Ecto neural progenitor cell (in vitro differentiated cells): Measurements from ENCODE around the gene BAHCC1.

Source experiments
- DNase-seq: peaks from one replicate; pipeline ENCODE4 v3.0.0-alpha.2; 2018; ENCODE audit warnings: low spot score

The BAHCC1 gene

DNA sequence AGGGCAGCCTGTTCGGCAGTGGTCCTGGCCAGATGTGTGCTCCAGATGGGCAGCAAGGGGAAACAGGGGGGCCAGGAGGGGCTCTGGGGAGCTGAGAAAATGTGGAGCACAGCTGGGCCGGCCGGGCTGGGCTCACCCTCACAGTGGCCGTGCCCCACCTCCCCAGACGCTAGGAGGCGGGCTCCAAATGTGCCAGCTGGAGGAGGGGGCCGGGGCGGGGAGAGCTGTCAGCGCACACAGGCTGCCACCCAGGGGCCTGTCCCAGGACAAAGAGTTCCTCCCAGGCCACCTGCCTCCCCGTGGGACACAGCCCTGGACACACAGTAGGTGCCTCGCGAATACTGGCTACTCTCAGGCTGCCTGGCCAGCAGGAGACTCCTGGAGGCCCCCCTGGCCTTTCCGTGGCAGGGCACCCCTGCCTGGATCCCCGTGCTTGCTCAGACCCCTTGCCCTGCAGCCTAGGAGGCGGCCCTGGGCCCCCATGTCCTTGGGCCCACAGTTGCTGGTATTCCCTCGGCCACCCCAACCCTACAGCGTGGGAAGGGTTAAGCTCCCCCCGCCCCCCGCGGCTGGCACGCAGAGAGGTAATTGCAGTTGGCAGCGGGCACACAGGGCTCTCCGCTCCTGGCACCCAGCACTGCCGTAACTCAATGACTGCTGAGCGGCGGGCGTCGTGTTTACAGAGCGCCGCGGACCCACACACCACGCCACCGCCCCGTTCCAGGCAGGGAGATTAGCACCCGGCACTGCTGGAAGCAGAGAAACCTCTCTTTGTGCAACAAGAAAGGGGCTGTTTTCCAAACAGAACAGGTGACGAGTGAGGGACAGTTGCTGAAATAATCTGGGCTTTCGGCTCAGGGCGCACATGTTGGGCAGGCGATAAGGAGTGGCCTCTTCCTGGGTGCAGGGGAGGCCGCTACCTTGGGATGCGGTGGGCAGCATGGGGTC, 32.2 kb downstream of the BAHCC1 start:
- no peak for DNase-seq

DNA sequence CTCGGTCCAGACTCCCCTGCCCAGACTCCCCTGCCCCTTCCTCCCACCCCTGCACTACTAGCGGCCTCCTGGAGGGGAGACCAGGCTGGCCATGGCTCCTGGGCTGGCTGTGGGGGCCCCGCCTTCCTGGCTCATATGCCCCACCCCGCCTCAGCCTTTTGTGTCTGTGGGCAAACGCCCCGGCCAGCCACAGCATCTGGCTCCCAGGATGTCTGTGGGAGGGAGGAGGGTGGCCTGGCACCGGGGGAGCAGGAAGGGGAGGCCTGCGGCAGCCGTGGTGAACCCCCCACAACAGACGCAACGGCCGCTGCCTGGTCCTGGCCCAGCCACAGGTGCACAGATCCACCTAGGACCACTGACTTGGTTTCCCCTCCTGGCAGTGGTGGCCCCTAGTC, 32.9 kb downstream of the BAHCC1 start:
- DNase-seq, result no peak

DNA sequence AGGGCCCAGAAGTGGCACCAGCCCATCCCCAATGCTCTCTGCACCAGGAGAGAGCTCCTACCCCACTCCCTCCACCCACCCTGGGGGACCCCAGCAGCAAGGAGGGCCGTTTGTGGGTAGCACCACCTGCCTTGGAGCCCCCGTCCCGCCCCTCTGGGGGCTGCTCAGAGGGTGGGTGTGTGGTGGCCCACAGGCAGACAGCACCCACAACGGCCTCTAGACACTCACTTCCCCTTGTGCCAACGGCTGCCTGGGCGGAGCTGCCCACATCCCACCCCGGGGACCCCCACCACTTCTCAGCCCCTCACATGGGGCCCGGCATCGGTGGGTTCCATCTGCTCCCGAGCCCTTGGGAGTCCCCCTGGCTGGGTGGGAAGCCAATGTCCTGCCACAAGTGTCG, 33.3 kb downstream of the BAHCC1 start:
- DNase-seq, result no peak

DNA sequence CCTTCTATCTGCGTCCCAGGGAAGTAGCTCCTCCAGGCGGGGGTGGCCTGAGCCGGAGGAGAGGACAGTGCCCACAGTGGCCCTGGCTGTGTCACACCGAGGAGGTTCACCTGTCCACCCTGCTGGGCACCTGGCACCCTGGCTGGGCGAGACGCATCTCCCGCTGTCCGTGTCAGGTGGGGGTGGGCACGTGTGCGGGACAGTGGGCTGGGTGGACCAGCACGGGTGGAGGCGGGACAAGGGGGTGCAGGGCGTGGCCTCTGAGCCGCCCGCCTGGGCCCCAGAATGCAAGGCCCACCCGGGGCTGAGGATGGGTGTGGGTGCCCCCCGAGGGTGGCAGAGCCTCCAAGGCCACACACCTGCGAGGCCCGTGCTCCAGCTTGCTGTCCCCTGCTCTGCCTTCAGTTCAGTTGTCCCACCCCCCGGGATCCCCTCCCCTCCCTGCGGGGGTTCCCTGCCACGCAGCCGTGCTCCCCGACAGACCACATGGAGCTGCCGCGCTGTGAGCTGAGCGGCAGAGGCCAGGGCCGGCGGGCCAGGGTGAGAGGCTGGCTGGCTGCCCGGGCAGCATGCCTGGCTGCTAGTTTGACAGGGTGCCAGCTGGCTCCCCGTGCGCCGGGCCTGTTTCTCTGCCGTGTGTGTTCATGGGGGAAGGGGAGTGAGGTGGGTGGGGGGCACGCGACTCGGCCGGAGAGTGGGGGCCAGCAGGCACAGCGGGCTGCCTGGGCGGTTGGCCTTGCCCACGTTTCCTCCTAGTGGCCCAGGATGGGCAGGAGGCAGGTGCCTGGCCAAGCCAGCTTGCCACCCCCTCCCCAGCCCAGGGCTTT, 33.9 kb downstream of the BAHCC1 start:
- no peak for DNase-seq

DNA sequence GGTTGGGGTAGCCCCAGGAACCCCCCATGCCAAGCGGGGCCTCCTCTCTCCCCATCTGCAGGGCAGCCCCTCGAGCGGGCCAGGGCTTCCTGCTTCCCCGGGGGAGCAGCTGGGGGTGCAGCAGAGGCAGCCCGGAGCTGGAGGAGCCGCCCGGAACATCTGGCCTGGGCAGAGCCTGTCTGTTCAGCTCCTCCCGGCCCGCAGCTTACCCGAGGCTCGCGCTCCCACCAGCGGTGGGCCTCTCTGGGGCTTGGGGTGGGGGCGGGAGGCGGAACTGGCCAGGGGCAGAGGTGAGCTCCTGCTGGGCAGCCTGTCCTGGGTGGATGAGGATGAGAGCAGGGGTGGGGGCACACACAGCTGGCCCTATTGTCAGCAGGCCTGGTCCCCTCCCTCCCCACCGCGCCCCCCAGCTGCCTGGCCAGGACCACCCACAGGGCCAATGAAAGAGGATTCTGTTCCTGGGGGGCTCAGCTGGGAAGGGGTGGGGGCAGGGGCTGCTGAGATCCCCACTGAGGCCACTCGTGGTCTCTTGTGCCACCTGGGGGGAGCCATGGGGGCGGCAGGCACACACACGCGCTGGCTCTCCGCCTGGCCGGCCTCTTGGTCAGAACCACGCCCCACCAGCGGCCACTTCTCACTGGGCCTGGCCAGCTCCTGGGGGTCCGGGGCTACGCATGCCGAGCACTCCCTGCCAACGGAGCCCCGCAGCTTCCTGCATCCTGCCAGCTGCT, 34.7 kb downstream of the BAHCC1 start:
- peak; percentile 87 for DNase-seq

DNA sequence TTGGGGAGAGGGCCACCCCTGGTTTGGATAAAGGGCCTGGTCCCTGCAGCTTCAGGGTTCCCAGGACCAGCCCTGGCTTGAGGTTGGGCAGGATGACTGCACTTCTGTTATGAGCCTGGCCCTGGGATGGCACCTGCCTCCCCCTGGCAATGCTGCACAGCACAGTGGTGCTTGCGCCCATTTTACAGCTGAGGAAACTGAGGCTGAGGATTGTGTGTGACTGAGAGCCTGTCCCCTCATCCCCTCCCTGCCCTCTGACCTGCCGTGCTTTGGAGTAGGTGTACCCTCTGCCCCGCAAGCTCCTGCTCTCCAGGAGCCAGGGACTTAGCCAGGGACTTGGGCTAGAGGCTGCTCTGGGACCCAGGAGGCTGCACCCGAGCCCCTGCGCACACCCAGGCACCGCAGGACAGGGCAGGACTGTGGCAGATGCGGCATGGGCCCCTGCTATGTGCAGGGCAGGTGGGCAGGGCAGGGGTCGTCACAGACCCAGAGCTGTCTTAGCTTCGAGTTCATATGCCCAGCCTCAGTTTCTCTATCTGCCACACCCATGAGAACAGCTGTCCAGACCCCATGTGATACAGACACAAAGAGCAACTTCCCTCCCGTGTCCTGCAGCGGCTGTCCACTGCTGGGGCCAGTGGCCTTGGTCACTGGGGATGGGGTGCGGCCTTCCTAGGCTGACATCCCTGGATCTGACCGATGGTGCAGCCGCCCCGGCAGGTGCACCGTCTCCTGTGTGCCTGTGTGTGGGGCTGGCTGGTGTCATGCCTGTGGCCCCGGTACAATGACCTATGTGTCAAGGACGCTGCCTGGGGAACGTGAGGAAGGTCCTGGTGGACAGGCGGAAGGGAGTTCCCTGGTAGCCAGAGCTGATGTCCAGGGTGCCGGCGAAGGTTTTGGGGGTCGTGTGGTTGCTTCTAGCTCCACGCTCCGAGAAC, 36.6 kb downstream of the BAHCC1 start:
- DNase-seq, result no peak

DNA sequence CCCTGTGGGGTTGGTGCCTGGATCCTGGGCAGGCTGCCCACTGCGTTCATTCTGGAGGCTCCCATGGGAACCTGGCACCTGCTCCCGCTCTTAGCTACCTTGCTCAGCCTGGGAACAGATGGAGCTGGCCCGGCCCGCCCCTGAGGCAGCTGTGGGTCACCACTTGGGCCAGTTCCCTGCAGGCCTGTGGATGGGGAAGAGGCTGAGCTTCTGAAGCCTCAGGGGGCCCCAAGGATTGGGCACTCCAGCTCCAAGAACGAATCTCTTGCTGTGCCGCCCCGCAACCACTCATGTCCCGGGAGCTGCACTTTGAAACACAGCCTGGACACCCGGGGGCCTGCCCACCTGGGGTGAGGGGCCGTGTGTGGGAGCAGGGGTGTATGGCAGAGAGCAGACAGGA, 37.7 kb downstream of the BAHCC1 start:
- DNase-seq, result no peak

DNA sequence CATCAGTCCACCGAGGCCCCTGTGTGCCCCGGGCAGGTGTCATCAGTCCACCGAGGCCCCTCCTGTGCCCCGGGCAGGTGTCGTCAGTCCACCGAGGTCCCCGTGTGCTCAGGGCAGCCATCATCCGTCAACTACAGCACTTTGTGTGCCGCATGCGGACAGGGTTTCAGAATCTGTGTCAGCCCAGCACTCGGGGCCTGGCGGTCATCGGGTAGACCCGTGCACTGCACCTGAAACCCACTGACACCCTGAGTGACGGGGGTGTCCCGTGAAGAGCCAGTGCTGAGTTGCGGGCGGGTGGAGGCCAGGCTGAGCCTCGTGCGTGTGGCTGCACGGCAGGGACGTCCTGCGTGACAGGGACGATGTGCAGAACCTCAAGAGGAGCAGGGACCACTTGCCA, 38.4 kb downstream of the BAHCC1 start:
- no peak for DNase-seq

DNA sequence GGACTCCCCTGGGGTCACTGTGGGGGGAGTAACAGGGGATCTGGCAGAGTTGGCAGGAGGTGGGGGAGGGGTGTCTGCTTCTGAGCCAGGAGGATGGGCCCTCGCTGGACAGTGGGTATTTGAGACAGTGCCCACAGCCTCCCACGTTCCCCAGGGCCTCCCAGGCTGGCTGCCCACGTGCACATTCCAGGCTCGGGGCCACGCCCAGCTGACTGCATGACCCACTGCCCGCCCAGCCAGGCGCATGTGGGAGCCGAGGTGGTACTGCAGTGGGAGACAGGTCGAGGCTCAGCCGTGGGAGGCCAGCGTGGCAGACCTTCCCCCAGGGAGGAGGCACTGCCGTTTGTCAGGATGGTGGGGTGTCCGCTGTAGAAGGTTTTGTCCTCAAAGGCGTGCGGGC, 38.8 kb downstream of the BAHCC1 start:
- no peak for DNase-seq

DNA sequence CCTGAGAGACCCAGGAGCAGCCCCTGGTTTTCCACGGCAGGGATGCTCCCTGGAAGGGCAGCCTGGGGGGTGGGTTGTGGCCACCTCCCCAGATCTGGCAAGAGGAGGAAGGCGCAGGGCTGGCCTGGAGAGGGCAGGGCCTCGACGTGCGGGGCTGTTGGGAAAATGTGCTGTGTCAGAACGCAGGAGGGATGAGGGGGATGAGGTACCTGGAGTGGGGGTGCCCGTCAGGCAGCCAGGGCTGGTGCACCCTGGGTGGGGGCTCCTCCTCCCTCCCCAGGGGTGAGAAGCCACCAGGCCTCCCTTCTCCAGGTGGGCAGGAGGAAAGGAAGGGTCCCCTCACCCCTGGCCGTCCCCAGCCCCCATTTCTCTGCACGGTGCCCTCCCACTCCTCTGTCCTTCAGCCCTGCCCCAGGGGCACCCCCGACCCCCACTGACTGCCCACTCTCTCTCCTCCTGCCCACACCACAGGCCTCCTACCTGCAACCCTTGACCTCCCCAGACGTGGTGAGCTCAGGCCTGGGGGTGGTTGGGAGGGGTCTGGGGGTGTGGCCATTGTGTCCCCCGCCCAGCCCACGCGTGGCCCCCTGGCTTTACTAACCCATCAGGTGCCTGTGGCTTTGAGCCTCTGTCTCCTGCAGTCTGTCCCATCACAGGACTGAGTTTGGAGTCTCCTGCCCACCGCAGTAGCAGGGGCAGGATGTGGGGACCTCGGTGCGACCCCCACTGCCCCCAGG, 39.6 kb downstream of the BAHCC1 start:
- no peak for DNase-seq

DNA sequence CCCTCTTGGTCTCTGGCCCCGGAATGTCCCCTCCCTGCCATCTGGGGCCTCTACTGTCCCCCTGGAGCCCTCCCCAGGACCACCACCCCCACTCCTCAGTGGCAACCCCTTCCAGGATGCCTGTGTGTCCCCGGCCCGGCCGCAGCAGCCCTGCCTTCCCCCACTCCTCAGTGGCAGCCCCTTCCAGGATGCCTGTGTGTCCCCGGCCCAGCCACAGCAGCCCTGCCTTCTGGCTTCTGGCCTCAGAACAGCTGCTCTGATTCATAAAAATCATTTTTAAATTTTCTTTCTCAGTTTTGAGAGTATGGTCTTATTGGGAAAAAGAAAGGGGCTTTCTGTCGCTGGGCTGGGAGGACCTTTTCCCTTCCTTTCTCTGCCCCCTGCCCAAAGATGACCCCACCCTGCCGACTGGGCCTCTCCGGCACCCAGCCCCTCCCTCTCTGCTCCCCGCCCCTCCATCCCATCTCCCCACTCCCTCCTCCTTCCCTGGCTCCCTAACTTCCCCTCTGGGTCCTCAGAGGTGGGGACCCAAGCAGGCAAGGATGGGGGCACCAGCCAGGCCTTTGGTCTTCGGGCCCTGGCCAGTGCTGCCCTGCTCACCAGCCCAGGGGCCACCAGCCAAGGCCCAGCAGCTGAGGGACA, 40.5 kb downstream of the BAHCC1 start:
- DNase-seq, result no peak

DNA sequence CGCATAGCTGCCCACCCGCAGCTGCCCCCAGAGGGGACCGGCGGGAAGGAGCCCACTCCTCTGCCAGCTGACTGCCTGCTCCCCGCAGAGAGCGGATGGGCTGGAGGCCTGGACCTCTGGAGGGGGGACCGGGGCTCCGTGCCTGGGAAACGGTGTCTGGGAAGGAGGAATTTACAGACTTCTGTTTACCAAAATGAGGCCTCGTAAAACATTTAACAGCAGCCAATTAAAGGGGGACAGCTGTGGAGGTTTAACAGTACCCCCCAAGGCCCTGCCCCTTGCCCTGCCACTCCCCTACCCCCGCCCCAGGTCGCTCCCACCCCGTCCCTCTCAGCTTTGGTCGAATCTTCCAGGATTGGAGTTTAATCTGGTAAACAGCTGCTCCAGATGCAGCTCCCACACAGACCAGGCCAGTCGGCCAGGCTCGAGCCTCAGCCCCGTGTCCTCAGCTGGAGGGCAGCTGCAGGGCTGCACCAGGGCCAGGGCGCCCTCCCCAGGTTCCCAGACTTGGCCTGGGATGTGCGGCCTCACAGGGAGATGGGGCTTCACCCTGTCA, 41.1 kb downstream of the BAHCC1 start:
- DNase-seq, result peak; percentile 79

DNA sequence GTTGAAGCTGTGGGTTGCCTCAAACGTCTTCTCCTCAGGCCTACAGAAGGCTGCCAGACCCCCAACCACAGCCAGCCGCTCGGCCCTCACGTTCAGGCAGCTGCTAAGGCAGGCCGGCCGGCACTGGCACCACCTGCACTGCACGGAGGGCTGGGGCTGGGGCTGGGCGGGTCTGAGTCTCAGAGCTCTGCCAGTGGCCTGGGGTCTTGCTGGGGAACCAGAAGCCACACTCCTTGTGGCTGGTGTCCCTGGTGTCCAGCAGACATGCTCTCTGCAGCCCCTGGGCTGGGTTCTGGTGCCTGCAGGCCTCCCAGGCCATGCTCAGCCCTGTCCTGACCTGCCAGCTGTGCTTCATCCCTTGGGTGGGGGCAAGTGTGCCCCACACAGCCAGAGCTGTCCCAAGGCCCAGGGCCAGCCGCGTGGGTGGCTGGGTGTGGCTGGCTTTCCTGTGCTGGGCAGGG, 42.0 kb downstream of the BAHCC1 start:
- DNase-seq, result no peak

DNA sequence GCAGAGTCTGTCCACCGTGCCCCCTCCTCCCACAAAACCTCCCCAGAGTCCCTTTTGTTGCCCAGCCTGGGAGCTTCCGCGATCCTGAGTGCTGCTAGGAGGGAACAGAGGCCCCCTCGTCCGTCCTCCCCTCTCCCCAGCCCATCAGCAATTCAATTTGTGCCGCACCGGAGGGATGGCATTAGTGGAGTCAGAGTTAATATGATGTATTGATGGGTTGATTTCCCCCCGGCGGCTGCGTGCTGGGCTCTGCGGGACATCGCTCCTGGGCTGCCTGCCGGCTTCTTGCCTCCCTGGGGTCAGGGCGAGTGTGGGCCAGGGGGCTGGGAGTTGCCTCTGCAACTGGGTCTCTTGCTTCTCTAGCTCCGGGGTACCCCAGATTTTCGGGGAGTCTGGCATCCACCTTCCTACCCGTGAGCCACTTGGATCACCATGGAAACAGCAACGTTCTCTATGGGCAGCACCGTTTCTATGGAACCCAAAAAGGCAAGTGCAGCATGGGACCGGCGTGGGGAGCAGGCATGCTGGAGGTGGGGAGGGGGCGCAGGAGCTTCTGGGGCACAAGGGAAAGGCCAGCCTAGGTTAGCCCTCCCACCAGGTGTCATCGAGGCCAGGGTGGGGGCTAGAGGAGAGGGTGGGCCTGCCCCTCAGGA, 42.9 kb downstream of the BAHCC1 start:
- no peak for DNase-seq

DNA sequence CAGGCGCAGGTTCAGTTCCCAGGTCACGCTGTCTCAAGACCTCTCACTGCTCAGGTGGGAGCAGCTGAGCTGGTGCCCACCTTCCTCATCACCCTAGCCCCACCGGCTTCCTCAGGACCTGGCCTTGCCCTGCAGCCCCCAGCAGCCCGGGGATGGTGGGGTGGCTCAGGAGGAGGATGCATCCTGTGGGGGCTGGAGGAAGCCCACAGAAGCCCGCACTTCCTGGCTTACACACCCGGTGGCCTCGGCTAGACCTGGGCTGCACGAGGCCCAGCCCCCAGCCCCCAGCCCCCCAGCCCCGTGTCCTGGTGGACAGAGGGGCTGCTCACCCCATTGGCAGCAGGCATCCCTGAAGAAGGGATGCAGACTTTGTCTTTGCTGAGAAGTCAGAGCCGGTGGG, 43.4 kb downstream of the BAHCC1 start:
- DNase-seq, result no peak

DNA sequence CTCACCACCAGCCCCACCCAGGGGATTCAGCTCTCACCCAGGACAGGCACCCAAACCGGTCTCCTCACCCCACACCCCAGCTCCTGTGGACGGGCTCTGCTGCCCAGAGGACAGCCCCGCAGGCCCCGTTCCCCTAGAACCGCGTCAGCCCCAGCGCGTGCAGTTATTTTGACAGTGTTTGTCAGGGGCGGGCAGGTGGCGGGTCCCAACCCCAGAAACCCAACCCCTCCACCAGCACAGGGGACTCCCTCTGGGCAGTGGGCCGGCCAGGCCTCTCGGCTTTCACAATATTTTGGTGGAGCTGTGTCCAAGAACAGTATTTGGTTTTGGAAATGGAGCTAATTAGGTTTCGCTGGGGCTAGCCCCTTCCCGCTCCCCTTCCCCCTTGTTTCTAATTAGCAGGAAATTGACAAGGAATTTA, 44.8 kb downstream of the BAHCC1 start:
- DNase-seq, result no peak

DNA sequence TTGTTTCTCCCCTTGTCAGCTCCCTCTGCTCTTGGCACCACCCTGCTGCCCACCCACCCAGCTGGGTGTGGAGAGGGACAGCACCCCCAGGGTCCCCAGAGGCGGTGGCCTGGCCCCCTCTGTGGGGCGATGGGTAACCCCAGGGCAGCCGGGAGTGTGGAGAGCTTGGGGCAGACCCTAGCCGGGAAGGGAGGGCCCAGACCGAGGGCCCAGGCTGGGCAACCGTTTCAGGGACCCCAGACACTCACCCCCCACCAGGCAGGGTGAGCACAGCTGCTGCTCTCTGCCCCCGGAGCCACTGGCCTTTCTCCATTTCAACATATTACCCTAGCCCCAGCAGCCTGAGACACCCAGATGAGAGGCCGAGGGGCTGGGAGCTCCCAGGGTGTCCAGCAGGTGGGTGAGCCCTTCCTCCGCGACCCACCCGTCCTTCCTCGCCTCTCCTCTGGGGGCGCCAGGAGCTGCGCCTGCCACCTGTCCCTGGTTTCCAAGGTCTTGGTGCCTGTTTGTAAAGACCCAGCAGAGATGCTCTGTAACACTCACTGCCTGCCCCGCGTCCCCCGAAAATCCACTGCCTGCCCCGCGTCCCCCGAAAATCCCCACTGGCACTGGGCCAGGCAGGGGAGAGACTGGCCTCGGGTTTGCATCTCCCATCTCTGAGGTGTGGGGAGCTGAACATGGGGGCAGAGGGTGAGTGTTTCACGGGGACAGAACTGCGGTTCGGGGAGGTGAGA, 45.4 kb downstream of the BAHCC1 start:
- DNase-seq, result peak; percentile 87

DNA sequence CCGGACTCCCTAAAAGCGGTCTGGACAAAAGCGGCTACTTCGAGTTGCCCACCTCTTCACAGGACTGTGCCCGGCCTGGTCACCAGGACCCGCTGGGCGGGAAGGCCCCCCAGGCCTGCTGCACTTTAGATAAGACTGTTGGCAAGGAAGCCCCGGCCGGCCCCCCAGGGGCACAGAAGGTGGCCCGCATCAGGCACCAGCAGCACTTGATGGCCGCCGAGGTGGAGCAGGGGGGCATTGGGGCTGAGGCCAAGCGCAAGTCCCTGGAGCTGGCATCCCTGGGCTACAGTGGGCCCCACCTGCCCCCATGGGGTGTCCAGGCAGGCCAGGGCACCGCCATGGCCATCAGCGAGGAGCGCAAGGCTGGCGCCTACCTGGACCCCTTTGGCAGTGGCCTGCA, 47.5 kb downstream of the BAHCC1 start:
- DNase-seq, result no peak
